HG03103 (cell line): ENCODE measurements around the gene SPATA3.
"Not testable (repeated sequence)": the region's sequence is repeated elsewhere in the genome, so short reads cannot be mapped to it uniquely, and the experiment has no call there.

Experiments used
- ATAC-seq: cut with Tn5 transposase; IDR thresholded peaks from one replicate; pipeline ENCODE4 v1.9.1; 2021; ENCODE audit warnings: low read depth; ENCODE audit not compliant: unreplicated experiment

Gene SPATA3

GRCh38 chr2:230967113-230967512, 28.8 kb upstream of the SPATA3 start:
- no peak for ATAC-seq

GRCh38 chr2:230968314-230968713, 27.6 kb upstream of the SPATA3 start:
- not testable (repeated sequence) for ATAC-seq

DNA sequence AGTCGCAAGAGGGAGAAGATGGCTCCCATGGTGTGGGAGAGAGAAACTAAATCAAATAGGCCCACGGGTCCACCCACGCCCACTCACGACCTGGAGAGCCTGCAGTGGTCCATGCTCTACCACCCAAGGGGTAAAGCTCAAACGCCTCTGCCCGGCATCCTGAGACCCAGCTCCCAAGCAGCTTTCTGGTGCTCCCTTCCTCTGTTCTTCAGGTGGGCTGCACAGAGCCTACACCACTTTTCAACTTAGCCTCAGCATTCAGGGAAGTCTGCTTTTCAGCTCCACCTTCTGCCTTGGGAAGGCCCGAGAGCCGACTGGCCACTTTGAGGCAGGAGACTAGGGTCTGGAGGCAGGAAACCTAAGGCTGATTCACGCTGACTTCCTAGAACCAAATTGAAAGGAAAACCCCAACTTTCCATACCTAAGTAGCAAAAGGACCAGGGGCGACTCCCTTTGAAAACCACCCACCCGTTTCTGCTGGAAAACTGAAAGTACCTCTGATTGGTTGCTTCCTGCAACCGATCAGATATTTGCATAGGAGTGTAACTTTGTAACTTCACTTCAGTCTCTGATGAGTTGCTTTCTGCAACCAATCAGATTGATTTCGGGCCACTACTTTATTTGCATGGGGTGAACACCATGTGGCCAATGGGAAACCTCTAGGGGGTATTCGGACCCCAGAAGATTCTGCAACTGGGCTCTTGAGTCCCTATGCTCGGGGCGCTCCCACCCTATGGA, 26.8 kb upstream of the SPATA3 start:
- no peak for ATAC-seq

DNA sequence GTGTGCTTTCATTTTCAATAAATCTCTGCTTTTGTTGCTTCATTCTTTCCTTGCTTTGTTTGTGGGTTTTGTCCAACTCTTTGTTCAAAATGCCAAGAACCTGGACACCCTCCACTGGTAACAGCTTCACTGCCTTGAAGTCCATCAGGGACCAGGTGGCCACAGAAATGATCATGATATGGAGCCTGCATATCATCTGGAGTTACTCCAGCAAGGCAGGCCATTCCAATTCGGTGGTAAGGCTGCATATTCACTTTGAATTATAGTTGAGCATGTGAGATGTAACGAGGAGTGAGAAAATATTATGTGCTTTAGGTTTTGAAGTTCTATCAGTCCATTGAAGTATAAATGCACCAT, 26.3 kb upstream of the SPATA3 start:
- no peak for ATAC-seq

DNA sequence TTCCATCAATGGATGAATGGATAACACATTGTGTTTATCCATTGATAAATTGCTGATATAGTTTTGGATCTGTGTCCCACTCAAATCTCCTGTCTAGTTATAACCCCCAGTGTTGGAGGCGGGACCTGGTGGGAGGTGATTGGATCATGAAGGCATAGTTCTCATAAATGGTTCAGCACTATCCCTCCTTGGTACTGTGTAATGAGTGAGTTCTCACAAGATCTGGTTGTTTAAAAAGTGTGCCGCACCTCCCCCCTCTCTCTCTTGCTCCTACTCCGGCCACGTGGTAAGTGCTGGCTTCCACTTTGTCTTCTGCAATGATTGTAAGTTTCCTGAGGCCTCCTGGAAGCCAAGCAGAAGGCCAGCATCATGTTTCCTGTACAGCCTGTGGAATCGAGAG, 23.9 kb upstream of the SPATA3 start:
- no peak for ATAC-seq

GRCh38 chr2:230974096-230974913, 21.6 kb upstream of the SPATA3 start:
- ATAC-seq, result peak; percentile 80

DNA sequence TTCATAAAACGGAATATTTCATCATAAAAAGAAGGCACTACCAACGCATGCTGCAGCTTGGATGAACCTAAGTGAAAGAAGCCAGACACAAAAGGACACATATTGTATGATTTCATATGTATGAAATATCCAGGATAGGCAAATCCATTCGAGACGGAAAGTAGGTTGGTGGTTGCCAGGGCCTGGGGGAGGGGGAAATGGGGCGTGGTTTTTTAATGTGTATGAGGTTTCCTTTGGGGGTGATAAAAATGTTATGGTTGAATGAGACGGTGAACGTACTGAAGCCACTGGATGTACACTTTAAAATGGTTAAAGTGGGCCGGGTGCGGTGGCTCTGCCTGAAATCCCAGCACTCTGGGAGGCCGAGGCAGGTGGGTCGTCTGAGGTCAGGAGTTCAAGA, 20.0 kb upstream of the SPATA3 start:
- ATAC-seq, result no peak

DNA sequence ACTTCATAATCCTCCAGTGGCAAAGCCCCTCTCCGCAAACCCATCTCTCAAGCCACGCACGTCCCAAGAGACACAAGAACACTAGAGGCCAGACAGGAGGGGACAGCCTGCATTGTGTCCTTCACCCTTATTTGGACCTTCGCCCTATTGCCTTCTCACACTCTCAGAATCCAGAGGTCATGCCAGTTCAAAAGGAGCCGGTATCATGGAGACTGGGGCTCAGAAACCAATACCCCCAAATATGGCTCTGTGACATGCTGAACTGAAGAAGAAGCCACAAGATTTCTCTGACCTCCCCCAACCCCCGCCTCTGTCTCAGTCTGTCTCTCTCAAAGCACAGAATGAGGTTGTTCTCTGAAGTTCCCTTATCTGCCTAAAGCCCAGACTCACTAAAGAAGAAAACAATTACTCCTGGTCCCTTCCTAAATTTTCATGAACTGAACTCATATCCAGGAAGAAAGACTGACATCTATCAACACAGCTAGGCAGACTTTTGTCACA, 19.2 kb upstream of the SPATA3 start:
- ATAC-seq, result no peak

- no peak for ATAC-seq
These were observed 15.5 kb upstream of the SPATA3 start for GRCh38 chr2:230980468-230980867.

DNA sequence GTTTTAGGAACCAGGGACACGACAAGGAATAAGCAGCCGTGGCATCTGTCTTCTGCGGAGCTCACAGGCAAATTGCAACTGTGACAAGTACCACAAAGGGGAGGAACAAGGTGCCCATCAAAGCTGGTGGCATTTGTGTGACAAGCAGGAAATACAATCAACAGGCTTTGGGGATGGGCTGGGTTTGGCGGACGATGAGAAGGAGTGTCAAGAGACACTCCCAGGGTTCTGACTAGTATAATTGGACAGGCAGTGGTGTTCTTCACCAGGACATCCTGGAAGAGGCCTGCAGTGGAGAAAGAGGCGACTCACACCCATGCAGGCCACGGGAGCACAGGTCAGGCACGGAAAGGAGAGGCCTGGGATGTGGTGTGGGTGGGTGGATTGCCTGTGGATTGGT, 14.2 kb upstream of the SPATA3 start:
- ATAC-seq, result no peak

GRCh38 chr2:230982126-230982525, 13.8 kb upstream of the SPATA3 start:
- ATAC-seq, result no peak

DNA sequence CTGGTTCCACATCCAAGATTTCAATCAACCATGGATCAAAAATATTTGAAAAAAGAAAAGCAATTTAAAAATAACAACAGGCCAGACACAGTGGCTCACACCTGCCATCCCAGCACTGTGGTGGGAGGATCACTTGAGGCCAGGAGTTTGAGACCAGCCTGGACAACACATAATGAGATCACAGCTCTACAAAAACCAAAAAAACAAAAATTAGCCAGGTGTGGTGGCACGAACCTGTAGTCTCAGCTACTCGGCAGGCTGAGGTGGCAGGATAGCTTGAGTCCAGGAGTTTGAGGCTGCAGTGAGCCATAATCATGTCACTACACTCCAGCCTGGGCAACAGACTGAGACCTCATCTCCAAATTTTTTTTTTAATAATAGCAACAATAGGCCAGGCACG, 13.4 kb upstream of the SPATA3 start:
- no peak for ATAC-seq

DNA sequence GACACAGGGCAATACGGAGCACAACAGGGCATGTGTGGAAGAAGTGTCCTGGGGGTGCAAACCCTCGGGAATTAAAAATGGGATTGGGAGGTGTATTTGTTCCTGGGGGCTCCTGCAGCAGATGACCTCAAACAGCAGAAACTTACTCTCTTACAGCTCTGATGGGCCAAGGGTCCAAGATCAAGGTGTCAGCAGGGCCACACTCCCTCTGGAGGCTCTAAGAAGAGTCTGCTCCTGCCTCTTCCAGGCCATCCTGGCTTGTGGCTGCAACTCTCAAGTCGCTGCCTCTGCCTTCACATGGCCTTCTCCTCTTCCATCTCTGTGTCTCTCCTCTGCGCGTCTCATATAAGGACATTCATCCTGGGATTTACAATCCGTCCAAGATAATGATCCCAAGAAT, 12.4 kb upstream of the SPATA3 start:
- no peak for ATAC-seq

DNA sequence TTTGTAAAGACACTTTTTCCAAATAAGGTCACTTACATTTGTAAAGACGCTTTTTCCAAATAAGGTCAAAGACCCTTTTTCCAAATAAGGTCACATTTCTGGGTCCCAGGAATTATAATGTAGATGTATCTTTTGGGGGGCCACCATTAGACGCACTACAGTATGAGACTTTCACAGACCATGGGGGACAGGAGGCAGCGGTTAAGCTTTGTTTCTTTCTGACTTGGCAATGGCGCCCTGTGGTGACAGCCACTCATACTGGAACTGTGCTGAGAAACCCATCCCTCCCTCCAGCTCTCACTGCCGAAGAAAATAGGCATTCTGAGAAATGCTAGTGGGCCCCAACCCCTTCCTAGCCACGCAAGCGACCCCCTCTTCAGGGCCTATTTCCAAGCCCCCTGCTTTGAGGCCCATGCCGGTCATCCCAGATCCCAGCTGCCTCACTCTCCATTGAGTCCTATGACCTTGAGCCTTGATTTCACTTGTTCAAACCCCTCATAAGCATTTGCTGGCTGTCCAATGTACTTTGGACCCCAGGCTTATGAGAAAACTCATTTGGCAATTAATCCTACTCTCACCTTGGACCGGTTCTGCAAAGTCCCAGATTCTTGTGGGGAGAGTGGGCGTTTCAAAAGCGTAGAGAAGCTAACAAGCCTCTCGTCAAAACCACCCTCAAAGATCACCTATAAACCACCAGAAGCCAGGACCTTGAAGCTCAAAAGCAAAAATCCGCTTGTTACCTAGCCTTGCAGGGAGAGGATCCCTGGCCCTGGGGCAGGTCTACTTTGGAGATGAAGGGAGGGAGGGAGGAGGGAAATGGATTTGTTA, 11.3 kb upstream of the SPATA3 start:
- peak; percentile 62 for ATAC-seq

GRCh38 chr2:230985519-230986231, 10.2 kb upstream of the SPATA3 start:
- ATAC-seq, result no peak

DNA sequence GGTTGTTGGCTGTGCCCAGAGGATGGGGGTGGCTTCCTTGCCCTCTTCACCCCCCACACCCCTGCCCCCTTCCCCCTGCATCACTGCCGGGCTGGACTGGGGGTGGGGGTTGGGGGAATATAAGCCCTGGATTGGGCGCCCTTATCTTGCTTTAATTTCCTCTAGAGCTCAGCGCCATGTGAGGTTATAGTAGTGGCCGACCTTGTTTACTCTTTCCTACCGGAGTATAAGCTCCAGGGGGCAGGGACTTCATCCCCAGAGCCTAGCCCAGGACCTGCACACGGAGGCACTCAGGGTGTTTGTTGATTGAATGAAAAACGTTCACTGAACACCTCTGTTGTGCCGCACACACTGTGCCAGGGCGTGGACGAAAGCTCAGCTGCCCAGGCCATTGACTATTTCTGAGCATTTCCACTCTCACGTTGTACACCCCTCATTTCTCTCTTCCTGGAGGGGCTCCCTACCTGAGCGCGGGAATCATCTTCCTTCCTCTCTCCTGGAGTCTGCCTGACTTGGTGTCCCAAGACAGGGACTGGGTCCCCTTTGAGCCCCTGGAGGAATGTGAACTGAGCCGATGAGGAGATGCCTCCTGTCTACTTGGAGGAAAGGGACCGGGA, 9.3 kb upstream of the SPATA3 start:
- ATAC-seq, result no peak

- ATAC-seq, result no peak
These were observed 8.5 kb upstream of the SPATA3 start for GRCh38 chr2:230987137-230988020.

DNA sequence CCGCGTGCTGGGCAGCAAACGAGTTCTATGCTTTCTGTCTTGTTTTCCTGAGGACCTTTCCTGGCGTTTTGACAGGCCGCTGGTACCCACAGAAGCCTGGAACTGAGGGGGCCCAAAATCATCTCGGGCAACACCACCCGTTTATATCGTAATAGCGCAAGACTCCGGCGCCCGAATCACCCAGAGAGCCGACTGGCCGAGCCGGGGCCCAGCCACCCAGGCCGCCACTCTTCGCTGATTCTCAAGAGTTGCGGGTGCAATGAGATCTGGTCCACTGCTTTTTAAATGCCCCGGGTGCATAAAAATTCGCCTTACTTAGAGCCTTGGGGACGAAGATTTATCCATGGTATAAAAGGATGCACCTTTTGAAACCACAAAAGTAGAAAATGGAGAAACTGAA, 6.2 kb upstream of the SPATA3 start:
- no peak for ATAC-seq
